ENCODE measurements around the gene BBS2.

The BBS2 gene

DNA sequence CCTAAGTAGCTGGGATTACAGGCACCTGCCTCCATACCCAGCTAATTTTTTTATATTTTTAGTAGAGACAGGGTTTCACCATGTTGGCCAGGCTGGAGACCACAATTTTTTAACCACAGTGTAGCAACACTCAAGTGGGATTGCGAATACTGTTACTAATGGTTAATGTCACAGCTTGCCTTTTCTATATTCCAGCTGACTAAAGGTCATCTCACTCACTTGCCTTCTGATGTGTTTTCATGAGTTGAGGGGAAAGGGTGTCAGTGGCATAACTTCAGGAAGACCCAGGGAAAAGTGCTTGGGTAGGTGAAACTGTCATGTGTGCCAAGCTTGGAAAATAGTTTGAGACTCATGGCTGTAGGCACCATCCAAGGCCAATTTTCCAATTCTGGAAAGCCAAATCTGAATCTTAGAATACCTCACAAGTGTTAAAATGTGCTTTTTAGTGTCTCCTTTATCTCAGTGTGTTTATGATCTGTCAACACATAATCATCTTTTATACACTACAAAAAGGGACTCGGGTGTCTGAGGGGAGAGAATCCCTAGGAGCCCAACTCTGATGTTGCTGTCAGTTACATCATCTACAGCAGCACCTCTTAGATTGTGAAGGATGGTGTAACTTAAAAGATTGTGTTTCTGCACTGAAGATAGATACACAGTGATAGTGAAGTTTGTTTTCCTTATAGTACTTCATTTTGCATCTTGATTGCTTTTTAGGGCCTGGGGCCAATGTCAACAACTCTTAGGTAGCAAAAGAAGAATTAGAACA, 41.4 kb downstream of the BBS2 start:
- DNase-seq (ENCODE audit: low read depth in 3 of 3): no peak

- no peak for DNase-seq (ENCODE audit: low read depth in 3 of 3)
Measured at GRCh38 chr16:56477096-56477878, 42.5 kb downstream of the BBS2 start.

DNA sequence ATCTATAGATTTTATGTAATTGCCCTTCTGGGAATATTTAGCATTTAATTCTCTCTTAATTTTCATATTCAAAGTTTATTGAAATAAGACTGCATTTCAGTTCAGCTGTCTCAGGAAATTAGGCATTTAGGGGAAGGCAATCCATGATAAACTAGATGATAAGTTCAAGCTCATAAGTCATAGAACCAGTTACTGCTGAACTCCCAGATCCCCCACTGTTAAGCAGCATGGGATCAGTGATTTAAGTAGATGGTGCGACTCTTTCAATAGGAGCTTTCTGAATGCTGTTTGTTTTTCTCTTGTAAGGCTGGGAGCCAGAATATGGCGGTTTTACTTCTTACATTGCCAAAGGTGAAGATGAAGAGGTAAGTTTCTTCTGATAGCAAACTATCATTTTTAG, 44.6 kb downstream of the BBS2 start:
- DNase-seq (ENCODE audit: low read depth in 3 of 3): no peak

DNA sequence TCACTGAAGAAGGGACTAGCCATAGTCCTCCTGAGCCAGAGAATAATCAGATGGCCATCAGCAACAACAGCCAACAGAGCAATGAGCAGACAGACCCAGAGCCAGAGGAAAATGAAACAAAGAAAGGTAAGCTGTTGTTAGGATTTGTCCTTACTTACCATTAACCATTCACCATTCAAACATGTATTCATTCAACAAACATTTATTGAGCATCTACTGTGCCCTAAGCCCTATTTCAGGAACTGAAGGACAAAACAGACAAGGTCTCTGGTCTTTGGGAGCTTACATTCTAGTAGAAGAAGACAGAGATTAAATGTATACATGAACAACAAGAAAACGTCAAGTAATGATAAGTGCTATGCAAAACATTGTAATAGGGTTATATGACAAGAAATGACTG, 49.2 kb downstream of the BBS2 start:
- DNase-seq (ENCODE audit: low read depth in 3 of 3): no peak

DNA sequence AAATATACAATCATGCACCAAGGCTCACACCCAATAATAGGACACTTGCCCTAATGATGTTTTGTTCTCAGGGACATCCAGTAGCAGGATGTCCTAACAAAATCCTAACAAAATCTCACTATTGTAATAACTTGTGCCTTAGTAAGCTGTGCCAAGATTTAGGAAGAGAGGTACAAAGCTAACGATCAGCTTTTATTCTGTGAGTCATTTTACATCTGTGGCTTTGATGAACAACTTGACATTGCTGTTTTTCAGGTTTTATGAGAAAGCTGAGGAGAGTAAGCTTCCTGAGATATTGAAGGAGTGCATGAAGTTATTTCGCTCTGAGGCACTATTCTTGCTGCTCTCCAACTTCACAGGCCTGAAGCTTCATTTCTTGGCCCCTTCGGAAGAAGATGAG, 49.6 kb downstream of the BBS2 start:
- DNase-seq (ENCODE audit: low read depth in 3 of 3): no peak

DNA sequence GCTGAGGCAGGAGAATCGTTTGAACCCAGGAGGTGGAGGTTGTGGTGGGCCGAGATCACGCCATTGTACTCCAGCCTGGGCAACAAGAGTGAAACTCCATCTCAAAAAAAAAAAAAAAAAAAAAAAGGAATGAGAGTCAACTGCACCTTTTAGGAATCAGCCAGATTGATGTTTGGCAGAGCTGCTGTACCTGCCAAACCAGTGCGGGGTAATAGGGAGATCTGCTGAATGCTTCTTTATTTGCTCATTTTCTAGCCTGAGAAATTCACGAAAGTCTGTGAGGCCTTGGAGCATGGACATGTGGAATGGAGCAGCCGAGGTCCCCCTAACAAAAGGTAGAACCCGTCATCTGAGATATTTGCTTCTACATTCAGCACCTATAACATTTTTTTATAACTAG, 50.1 kb downstream of the BBS2 start:
- no peak for DNase-seq (ENCODE audit: low read depth in 3 of 3)

DNA sequence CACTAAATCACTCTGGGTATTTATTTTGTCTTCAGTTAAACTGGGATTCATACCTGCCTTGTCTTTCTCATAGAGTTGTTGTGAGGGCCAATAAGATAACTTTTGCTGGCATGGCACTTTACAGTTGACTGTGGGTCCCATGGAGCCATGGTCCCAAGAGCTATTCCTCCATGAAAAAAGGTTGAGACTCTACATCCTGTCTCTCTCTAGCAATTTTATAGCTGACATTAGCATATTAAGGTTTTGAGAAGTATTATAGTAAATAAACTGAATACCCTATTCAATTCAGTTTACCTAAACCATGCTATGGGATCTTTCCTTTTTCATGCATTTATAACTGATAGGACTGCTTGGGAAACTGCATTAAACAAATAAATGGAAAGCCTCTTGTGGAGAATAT, 51.0 kb downstream of the BBS2 start:
- no peak for DNase-seq (ENCODE audit: low read depth in 3 of 3)

DNA sequence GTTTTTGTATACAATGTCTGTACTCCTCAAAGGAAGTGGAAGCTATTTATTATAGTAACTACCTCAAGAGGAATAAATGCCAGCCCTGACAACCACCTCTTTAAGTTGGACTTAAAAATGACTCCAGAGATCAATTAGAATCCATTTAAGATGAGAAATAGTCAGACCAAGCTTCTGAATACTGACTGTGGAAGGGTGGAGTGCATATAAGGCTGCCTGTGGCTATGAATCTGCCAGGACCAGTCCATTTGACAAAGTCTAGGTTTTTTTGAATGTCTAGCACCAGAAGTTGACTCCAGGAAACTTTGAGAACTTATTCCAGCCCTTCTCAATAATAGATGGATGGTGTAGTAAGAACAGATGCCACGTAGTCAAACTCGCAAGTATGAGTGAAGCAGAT, 53.5 kb downstream of the BBS2 start:
- DNase-seq (ENCODE audit: low read depth in 3 of 3): no peak

- DNase-seq (ENCODE audit: low read depth in 3 of 3): no peak
Measured at GRCh38 chr16:56463153-56463552, 56.7 kb downstream of the BBS2 start.

DNA sequence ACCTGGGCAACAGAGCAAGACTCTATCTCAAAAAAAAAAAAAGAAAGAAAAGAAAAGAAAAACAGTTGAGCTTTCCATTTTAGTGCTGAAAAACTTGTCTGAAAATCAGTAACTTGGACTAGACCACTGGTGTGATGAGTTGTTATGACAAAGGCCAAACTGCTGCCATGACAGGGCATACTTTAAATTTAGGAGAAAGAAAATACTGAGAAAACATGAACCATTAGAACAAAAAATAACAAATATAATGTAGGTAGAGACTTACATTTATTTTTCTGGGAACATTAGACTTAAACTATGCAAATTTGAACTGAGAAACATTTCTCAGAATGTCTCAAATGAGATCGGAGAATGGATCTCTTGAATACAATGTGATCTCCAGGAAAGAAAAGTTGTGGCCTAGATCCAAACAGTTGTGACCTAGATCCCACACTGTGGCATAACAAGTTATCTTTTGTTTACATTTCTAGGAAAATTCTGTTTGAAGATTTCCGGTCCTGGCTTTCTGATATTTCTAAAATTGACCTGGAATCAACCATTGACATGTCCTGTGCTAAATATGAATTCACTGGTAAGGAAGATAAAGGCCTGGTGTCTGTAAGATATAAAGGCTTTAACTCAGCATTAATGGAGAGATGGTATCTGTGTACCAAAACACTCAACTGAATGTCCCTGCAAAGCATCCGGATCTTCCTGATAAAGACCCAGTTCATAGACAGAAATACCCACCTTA, 57.6 kb downstream of the BBS2 start:
- DNase-seq (ENCODE audit: low read depth in 3 of 3): no peak

GRCh38 chr16:56460101-56460500, 59.7 kb downstream of the BBS2 start:
- no peak for DNase-seq (ENCODE audit: low read depth in 3 of 3)

DNA sequence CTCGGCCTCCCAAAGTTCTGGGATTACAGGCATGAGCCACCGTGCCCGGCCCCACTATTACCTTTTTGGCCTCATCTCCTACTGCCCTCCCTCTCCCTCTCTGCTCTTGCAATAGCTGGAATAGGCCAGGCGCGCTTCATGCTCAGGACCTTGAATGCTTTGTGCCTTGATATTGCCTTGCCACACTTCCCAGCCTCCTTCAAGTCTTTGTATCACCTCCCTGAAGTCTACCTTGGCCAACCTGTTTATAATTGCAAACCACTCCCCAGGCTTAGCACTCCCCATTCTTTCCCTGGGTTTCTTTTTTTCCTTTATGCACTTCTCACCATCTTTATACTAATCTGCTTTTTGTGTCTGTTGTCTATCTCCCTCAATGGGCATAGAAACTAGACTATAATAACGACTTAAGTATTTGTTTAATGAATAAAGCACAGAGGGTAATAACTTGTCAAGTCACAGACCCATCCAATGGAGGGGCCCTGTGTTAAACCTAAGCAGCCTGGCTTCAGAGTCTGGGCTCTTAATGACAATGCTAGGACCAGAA, 61.8 kb downstream of the BBS2 start:
- DNase-seq (ENCODE audit: low read depth in 3 of 3): no peak

GRCh38 chr16:56451753-56452689, 67.8 kb downstream of the BBS2 start:
- no peak for DNase-seq (ENCODE audit: low read depth in 3 of 3)

DNA sequence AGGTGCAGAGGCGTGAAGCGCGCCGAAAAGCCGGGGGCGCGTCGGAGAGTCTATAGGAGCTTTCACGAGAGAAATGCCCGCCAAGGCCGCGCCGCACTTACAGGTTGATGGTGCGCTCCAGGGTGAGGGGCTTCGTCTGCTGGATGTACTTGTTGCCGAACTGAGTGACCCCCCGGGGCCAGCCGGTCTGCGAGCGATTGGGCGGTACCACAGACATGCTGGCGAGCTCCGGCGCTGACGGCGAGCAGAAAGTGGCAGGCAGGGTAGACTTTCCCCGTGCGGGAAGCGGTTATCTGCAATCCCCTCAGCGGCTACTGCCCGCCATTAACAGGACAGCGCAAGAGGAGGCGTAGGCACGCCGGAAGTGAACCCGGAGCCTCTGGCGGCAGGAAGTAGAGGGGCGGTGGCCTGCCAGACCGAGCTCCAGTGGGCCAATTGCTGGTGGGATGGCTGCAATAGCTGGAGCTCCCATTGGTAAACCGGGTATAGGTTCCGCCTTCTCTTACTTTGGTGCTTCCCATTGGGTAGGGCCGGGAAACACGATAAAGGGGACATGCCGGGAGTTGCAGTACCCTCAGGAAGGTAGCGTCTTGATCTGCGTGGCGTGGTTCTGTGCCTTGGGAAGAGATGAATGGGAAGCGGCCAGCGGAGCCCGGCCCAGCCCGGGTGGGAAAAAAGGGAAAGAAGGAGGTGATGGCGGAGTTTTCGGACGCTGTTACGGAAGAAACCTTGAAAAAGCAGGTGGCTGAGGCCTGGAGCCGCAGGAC, 68.7 kb downstream of the BBS2 start, which contains the start of the genes NUDT21 and OGFOD1:
NUDT21 (minus strand) TSS at position 347 of the 767 bp plus-strand sequence; CDS start at position 217, 130 bp downstream.
OGFOD1 (plus strand) TSS at position 569 of the 767 bp plus-strand sequence; CDS start at position 628, 59 bp downstream.
- peak; percentile 66 to 87 (median 81) for DNase-seq (ENCODE audit: low read depth in 3 of 3)

DNA sequence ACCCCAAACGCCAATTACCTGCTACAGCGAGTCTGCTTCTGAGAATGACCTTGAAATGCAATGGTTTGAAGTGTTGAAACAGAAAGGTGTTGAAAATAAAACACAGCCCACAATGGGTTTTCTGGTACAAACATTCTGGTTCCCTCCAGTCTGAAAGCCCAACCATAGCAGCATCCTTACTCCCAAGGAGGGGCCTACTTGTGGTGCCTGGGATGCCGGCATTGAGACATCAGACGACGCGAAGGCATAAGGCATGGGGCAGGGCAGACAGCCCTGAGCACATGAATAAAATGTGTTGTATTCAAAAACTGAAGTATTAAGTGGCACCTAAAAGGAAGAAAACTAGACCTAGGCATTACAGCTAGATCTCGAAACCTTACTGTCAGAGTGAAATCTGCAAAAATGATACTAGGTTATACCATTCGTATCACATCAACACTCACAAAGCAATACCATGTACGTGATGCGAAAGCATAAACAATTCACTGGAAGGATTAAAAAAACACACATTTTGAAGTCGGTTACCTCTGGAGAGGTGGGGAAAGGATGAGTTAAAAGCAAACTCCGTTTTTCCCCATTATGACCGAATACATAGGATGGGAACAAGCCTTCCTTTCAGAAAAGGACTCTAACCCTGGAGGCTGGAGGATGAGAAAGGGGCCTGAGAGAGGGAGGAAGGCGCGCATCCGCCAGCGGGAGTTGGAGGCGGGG, 69.4 kb downstream of the BBS2 start:
- DNase-seq (ENCODE audit: low read depth in 3 of 3): no peak

- DNase-seq (ENCODE audit: low read depth in 3 of 3): no peak
Measured at GRCh38 chr16:56448005-56448404, 71.8 kb downstream of the BBS2 start.

DNA sequence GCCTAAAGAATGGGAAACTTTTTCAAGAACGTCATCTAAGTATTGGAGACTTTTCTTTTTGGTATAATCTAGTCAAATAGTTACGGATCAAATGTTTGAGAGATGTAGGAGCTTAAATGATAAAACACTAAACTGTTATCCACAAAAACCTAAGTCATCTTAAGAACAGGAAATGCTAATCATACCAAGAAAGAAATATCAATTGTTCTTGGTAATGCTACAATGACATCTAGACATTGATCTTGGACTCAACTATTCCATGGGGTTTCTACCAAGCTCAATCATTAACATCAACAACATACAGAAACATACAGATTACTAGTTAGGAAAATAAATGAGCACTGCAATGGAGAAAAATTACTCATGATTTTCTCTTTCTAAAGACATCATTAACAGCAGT, 72.5 kb downstream of the BBS2 start:
- no peak for DNase-seq (ENCODE audit: low read depth in 3 of 3)

GRCh38 chr16:56438038-56438437, 81.8 kb downstream of the BBS2 start:
- DNase-seq (ENCODE audit: low read depth in 3 of 3): no peak

GRCh38 chr16:56436258-56436657, 83.6 kb downstream of the BBS2 start:
- no peak for DNase-seq (ENCODE audit: low read depth in 3 of 3)
